CD4-positive, alpha-beta T cell treated with Interferon alpha-2 for 1 hour (primary cell): Measurements from ENCODE around the gene MAGEA8.
"Not testable (repeated sequence)": the region's sequence is repeated elsewhere in the genome, so short reads cannot be mapped to it uniquely, and the experiment has no call there.

Experiments
- DNase-seq, 2 donors: peaks; one replicate each; pipeline ENCODE4 v3.0.0-alpha.2; 2020 to 2022

MAGEA8 gene, protein sequence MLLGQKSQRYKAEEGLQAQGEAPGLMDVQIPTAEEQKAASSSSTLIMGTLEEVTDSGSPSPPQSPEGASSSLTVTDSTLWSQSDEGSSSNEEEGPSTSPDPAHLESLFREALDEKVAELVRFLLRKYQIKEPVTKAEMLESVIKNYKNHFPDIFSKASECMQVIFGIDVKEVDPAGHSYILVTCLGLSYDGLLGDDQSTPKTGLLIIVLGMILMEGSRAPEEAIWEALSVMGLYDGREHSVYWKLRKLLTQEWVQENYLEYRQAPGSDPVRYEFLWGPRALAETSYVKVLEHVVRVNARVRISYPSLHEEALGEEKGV

DNA sequence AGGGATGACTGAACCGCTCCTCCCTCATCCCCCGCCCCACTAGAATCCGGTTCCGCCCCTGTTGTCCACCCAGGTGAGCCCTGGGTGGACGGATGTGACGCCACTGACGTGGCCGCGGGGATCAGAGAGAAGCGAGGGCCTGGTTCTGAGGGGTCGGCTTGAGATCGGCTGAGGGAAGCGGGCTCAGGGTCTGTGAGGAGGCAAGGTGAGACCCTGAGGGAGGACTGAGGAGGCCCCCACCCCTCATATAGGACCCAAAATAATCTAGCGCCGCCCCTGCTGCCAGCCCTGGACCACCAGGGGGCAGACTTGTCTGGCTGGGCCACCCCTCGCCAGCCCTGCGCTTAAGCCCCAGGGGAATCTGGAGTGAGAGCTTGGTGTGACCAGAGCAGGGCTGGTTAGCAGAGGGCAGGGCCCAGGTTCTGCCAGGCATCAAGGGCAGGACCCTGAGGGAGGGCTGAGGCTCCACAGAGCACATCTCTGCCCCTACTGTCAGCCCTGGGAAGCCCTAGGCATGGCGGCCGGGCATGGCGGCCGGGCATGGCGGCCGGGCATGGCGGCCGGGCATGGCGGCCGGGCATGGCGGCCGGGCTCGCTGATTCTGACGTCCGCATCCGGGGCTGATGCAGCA lies at the start of gene MAGEA8:
TSS of gene MAGEA8 (plus strand) at position 103 of the 631 bp plus-strand sequence. CDS start 3,090 bp downstream, outside the sequence.
- DNase-seq = no peak

DNA sequence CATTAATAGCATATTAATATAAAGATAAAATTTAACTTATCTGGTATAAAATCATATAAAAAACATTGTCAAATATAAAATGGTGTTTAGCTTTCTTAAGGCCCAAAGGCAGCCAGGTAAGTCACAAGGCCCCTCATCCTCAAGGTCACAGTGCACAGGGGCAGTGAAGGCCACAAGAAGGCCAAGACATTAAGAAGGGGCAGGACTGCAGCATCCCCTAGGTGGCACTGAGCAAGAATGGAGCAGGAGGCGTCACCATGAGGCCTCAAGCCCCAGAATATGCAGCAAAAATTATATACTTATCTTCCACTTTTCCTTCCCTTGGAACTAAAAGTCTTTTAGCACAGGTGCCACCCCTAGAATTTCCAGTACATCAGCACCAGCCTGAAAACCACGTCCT lies 49.5 kb upstream of the MAGEA8 start:
- DNase-seq = no peak

DNA sequence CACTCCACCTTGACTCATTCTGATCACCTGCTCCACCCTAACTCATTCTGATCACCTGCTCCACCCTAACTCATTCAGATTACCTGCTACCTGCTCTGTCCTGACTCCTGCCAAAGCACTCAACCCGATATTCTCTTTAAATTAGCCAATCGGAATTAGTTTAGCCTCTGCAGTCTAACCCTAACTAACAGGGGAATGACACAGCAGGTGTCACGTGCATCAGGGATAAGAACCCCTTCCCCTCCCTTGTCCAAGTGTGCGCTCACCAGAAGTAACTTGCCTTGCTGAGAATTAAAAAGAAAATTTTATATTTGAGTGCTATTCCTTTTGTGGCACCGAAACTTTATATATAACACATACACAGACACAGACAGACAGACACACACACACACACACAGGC lies 44.3 kb upstream of the MAGEA8 start:
- not testable (repeated sequence) for DNase-seq

DNA sequence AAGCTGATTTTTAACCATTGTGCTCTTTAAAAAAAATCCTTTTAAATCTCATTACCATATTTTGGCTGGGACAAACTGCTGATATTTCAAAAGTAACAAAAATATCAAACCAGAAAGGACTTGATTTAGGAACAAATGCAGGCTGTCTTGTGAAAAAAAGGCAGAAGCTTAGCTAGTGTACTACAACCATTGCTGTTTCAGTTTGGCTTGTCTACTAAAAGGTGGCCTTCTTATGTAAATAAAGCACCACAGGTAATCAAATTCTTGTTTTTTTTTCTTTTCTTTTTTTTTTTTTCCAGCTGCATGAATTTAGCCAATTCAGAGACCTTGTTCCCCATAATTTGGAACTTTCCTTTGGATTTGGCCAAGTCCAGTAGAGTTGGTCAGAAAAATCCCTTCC lies 43.8 kb upstream of the MAGEA8 start:
- no peak for DNase-seq

DNA sequence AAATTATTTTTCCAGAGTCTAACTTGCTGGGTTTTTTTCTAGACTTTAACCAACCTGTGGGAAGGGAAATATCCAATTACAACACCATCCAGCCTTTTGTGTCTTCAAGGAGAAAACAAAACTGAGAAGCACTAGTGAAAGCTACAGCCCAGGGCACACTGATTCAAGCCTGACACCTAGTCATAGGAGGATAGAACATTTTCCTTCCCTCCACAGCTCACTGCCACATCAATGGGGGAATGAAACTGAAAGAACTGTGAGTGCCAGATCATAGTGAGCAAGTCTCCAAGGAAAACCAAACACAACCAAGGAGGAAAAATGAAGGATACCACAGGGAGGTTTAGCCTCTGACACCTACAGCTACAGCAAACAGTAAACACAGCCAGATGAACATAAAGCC lies 43.3 kb upstream of the MAGEA8 start:
- no peak for DNase-seq

DNA sequence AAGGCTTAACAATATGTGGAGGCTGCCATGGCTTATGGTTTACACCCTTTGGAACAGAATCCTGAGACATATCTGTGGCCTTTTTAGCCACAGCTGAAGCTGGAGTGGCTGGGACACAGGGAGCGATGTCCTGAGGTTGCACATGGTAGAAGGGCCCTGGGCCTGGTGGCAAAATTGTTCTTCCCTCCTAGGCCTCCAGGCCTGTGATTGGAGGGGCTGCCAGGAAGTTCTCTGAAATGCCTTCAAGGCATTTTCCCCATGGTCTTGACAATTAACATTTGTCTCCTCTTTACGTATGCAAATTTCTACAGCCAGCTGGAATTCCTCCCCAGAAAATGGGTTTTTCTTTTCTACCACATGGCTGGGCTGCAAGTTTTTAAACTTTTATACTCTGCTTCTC lies 39.1 kb upstream of the MAGEA8 start:
- DNase-seq = no peak

DNA sequence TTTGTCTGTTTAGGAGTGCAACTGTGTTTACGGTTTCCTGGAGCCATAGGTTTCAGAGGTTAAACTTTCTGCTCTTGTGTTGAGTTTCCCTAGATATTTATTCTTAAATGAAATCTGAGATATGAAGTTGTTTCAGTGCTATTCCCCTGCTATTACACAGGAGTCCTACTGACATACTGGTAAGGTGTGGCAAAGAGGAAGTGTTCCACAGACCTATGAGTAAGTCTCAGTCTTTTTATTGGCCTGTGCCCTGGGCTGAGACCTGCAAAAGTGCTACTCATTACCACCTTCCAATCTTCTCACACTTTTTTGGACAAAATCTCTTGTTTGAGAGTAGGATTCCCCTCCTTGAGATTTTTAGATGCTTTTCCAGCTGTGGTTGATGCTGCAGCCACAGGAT lies 35.6 kb upstream of the MAGEA8 start:
- no peak for DNase-seq

DNA sequence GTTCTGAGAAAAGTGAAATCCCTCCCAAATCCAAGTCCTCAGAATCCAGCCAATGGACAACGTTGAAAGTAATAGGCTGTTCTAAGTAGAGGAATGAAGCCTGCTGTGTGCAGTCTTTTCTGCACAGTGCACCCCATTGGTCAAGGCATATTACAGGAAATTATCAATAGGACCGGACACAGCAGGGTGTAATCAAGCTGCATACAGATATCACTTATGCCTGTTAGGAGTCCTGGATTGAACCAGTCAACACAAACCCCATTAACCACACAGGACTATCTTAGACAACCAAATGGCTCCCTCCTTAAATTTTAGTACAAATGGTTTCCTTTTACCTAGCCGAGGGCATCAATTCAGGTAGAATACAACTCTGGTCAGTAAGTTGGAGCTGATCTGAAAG lies 34.2 kb upstream of the MAGEA8 start:
- no peak for DNase-seq

DNA sequence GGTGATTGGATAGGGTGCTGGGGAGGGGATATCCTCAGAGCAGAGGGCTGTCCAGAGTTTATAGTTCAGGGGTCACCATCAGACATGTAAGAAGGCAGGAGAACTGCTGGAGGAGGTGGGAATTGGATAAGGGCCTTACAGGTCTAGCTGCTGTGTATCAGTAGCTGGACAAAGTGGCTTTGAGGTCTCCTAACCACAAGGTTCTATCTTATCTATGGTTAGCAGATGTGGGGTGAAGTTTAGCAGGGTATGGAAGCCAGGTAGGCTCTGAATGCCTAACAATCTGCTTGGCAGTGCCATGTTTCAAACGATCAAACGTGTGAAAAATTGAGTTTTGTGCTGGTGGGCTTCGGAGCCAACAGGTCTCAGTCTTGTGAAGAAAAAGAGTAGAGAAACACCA lies 32.1 kb upstream of the MAGEA8 start:
- no peak for DNase-seq

DNA sequence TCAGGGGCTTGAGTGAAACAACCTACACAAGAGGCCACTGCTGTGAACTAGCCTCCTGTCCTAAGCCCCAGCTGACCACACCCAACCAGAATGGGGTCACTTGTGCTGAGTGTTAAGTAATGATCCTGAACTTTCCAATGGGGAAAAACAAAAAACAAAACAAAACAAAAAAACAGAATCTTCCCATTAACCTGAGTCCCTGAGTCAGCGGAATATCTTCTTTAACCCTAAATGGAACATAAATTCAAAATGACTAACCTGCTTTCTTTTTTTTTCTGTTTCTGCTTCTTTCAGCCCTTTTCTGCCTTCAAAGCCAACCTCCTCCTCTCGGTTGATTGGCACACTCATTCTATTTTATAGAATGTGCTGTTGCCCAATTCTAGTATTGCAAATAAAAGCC lies 31.2 kb upstream of the MAGEA8 start:
- DNase-seq = no peak

DNA sequence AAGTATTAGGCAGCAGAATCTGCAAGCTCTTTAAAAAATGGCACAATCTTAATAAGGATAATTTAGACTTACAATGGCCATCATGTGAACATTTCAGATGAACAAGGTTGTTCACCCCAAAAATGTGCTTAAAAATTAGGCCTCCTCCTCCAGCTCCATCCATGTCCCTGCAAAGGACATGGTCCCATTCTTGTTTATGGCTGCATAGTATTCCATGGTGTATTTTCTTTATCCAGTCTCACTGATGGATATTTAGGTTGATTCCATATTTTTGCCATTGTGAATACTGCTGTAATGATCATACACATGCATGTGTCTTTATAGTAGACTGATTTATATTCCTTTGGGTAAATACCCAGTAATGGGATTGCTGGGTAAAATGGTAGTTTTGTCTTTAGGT lies 29.1 kb upstream of the MAGEA8 start:
- DNase-seq = no peak

DNA sequence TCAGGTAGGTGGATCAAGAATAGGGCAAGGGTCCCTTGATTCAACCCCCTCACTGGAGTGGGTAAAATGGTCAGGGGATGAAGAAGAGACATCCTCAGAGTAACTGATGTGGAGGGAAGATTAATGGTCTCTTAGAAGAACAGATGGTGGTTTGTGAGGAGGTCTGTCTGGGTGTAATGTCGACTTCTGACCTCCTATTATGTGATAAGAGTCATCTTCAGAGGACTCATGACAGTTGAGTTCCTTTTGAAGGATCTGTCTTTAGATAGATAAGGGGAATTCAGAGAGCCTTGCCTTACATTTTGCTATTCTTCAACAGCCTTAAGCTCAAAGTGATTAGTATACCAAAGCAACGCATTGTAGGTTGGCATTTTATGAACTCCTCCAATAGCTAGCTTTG lies 27.1 kb upstream of the MAGEA8 start:
- DNase-seq = no peak

DNA sequence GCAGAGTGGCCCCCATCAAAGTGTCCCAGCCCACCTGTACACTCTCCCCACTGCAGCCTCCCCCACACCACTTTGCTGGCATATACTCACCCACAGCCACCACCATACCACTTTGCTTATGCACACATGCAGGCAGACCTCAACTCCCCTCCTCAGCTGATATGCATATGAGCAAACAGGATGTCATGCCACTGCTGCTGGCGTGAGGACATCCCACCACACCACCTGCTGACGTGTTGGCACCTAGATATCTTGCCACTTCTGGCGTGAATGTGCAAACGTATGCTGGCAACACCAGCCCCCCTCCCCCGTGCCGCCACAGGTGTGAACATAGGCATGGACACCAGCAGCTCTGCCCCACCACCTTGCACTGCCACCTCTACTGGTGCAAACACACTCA lies 22.4 kb upstream of the MAGEA8 start:
- DNase-seq = peak in 1 of 2 donors; percentile 9

DNA sequence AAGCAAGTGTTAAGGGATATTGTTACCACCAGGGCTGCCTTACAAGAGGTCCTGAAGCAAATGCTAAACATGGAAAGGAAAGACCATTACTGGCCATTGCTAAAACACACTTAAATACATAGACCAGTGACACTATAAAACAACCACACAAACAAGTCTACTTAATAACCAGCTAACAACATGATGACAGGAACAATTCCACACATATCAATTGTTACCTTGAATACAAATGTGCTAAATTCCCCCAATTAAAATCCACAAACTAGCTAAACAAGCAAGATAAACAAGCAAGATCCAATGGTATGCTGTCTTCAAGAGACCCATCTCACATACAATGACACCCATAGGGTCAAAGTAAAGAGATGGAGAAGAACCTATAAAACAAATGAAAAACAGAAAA lies 20.5 kb upstream of the MAGEA8 start:
- no peak for DNase-seq

DNA sequence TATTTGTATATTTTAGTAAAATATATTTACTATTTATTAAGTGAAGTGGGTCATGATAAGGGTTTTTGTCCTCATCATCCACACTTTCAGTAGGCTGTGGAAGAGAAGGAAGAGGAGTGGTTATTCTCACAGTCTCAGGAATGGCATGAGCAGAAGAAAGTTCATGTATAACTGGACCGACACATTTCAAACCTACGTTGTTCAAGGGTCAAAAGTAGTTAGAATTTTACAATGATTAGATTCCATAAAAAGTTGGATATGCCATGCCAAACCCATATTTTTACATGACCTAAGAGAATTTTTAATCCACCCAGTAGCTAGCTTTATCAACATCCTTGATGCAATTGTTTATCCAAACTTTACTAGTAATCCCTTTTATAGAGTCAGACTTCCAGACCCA lies 15.6 kb upstream of the MAGEA8 start:
- DNase-seq = no peak

DNA sequence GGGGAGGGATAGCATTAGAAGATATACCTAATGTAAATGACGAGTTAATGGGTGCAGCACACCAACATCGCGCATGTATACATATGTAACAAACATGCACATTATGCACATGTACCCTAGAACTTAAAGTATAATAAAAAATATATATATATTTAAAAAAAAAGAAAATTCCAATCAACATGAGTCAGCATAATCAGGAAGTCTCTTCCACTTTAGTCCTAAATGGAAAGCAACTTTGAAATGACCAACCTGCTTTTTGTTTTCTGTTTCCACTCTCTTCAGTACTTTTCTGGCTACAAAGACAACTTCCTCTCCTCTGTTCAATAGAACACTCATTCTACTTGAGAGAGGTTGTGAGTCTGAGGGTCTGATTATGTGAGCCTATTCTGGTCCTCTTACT lies 13.5 kb upstream of the MAGEA8 start:
- DNase-seq = no peak

DNA sequence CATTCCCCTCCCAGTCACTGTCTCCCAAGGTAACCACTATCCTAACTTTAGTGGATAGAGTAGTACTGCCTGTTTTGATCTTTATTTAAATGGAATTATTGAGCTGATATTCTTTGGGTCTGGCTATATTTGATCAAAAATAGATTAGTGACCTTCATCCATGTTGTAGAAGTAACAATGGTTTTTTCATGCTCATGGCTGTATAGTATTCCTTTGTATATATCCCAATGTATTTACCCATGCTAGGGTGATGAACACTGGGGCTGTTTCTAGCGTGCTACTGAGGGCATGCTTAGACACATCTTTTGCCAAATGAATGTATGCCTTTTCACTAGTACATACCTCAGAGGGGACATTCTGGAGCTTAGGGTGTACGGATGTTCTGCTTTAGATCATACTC lies 10.1 kb upstream of the MAGEA8 start:
- no peak for DNase-seq

DNA sequence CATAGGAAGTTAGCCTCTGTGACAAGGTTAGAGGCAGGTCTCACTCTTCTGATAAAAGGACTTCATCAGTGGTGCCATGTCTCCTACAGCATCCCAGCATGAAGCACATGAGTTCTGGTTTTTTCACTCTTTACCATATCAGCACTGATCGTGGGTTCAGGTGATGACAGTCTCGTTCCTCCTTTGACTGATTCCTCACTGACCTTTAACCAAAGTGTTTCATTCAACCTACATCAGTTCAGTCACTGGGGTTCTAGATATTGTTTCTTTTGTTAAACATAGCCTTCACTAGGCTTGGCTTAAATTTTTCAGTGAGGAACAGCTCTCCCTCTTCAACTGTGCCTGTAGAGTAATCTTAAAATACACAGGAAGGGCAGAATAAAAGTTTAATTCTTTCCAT lies 9.6 kb upstream of the MAGEA8 start:
- no peak for DNase-seq

DNA sequence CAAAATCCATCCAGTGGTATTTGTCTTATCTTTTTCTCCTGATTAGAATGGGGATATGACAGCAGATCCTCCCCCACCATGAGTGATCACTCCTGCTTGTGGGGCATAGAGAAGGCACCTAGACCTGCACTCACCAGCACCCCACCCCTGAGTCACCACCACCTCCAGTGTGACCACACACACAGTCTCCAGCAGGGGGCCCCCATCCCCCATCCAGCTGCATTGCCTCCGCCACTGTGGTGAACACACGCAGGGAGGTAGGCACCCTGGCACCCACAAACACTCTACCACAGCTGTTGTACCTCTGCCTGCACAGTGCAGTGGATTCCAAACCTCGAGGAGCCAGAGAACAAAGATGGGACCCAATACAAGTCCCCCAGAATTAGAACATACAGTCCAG lies 9.0 kb upstream of the MAGEA8 start:
- peak; percentile 40 to 68 for DNase-seq

DNA sequence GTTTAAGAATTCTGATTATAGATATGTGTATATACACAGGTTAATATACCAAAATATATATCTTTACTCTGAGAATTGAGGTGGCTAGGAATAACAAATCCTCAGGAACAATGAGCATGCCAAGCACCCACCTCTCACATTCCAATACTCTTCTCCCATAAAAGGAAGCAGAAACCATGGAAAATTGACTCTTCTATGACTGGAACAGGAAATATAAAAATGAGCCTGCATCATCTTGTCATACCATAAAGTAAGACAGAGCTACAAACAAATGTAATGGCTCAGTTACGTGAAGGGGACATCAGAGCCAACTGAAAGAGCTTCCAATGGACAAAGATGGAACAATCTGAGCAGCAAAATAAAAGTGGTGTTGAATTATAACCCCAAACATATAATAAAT lies 3.8 kb upstream of the MAGEA8 start:
- no peak for DNase-seq

DNA sequence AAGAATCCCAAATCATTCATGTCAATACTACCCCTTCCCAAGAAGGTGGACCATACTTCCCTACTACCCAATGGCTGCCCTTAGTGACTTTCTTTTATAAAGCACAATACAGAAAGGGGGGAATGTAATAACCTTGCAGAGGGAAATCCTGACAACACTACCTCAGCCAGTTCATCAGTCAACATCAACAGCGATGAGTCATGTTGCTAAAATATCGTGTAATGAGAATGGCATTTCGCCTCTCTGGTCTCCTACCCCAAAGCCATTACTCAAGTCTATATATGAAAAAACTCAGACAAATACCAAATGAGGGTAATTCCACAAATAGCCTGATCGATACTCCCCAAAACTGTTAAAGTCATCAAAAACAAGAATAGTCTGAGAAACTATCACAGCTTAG lies 3.3 kb upstream of the MAGEA8 start:
- no peak for DNase-seq

DNA sequence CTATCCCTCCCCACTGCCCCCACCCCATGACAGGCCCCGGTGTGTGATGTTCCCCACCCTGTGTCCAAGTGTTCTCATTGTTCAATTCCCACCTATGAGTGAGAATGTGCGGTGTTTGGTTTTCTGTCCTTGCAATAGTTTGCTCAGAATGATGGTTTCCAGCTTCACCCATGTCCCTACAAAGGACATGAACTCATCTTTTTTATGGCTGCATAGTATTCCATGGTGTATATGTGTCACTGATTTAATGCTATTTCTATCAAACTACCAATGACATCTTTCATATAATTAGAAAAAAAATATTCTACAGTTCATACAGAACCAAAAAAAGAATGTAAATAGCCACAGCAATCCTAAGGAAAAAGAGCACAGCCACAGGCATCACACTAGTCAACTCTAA lies 9.8 kb downstream of the MAGEA8 start:
- DNase-seq = not testable (repeated sequence)

DNA sequence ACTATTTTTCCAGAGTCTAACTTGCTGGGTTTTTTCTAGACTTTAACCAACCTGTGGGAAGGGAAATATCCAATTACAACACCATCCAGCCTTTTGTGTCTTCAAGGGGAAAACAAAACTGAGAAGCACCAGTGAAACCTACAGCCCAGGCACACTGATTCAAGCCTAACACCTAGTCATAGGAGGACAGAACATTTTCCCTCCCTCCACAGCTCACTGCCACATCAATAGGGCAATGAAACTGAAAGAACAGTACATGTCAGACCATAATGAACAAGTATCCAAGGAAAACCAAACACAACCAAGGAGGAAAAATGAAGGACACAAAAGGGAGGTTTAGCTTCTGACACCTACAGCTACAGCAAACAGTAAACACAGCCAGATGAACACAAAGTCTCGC lies 17.6 kb downstream of the MAGEA8 start:
- DNase-seq = no peak

DNA sequence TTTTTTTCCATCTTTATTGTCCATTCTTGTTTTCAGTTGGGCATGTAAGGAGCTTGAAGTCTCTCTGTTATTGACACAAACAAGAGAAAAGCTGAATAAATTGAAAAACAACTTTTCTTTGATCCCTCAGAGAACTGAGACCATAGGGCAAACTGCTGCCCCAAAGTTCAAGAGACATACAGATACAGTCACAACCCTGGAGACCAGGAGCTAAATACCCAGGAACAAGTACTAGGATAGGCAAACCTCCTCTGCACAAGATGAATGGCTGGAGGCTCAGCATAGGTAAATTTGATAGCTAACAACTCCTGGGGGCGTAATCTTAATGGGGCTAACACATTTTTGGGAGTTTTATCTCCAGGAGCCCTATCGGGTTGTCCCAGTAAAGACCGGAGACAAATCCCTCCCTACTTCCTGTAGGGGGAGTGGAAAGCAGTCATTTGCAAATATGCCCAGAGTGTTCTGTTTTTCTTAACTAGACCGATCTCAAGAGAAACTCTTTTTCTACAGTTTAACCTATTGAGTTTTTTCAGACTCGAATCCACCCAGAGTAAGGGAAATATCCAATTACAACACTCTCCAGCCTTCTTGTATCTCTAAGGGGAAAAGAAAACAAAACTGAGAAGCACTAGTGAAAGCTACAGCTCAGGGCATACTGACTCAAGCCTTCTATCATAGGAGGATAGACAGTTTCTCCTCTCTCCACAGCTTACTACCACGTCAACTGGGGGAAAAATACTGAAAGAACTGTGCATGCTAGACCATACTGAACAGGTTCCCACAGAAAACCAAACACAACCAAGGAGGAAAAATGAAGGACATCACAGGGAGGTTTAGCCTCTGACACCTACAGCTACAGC lies 23.1 kb downstream of the MAGEA8 start:
- DNase-seq = no peak
